Trophoblast cell (in vitro differentiated cells and primary cell): Measurements from ENCODE around the gene ACYP2.

Experiments
- DNase-seq, 2 donors: peaks; one replicate each; pipeline ENCODE4 v3.0.0-alpha.2; 2016
- H2AFZ ChIP-seq: 2 replicates; pipeline ENCODE4 v1.6.1; 2013; ENCODE audit warnings: low read length, moderate library complexity, mild to moderate bottlenecking; ENCODE audit not compliant: insufficient read depth, poor library complexity
- H2AK5ac ChIP-seq: 2 replicates; pipeline ENCODE4 v1.6.1; 2013; ENCODE audit warnings: mild to moderate bottlenecking, low read length
- H2BK120ac ChIP-seq: 2 replicates; pipeline ENCODE4 v1.6.1; 2013; ENCODE audit warnings: low read length, mild to moderate bottlenecking, moderate library complexity; ENCODE audit not compliant: insufficient read depth, poor library complexity
- H2BK12ac ChIP-seq: 2 replicates; pipeline ENCODE4 v1.6.1; 2013; ENCODE audit warnings: mild to moderate bottlenecking, low read length, moderate library complexity
- H2BK5ac ChIP-seq: 2 replicates; pipeline ENCODE4 v1.6.1; 2013; ENCODE audit warnings: low read length, low read depth, moderate library complexity, mild to moderate bottlenecking; ENCODE audit not compliant: poor library complexity
- H3K14ac ChIP-seq: 2 replicates; pipeline ENCODE4 v1.6.1; 2013; ENCODE audit warnings: mild to moderate bottlenecking, low read length
- H3K18ac ChIP-seq: 2 replicates; pipeline ENCODE4 v1.6.1; 2013; ENCODE audit warnings: mild to moderate bottlenecking, low read length
- H3K23ac ChIP-seq: 2 replicates; pipeline ENCODE4 v1.6.1; 2013; ENCODE audit warnings: low read length
- H3K27ac ChIP-seq: 2 replicates; pipeline ENCODE4 v1.5.1; 2013; ENCODE audit warnings: low read depth, mild to moderate bottlenecking, inconsistent platforms, low read length, moderate library complexity
- H3K27me3 ChIP-seq: 2 replicates; pipeline ENCODE4 v1.6.1; 2013; ENCODE audit warnings: inconsistent platforms, mild to moderate bottlenecking, low read length, moderate library complexity; ENCODE audit not compliant: insufficient read depth
- H3K36me3 ChIP-seq, 2 experiments: 1 replicate in 1 of 2; 2 replicates in 1 of 2; pipeline ENCODE4 v1.6.1; 2013; ENCODE audit warnings: low read length in 2 of 2, mild to moderate bottlenecking in 2 of 2, moderate library complexity in 1 of 2; ENCODE audit not compliant: insufficient read depth in 2 of 2, control insufficient read depth in 1 of 2
- H3K4ac ChIP-seq: 2 replicates; pipeline ENCODE4 v1.6.1; 2013; ENCODE audit warnings: low read depth, mild to moderate bottlenecking, low read length, moderate library complexity
- H3K4me1 ChIP-seq, 2 experiments: 1 replicate in 1 of 2; 2 replicates in 1 of 2; pipeline ENCODE4 v1.6.1; 2013; ENCODE audit warnings: low read length in 2 of 2, mild to moderate bottlenecking in 2 of 2, moderate library complexity in 1 of 2; ENCODE audit not compliant: insufficient read depth in 2 of 2, control insufficient read depth in 1 of 2
- H3K4me2 ChIP-seq: 2 replicates; pipeline ENCODE4 v1.6.1; 2013; ENCODE audit warnings: inconsistent platforms, mild to moderate bottlenecking, low read length, moderate library complexity
- H3K4me3 ChIP-seq: 2 replicates; pipeline ENCODE4 v1.5.1; 2013; ENCODE audit warnings: mild to moderate bottlenecking, low read depth, low read length, inconsistent platforms
- H3K79me1 ChIP-seq: one replicate; pipeline ENCODE4 v1.6.1; 2013; ENCODE audit warnings: low read length
- H3K79me2 ChIP-seq: 2 replicates; pipeline ENCODE4 v1.6.1; 2013; ENCODE audit warnings: low read length, mild to moderate bottlenecking; ENCODE audit not compliant: control insufficient read depth, insufficient read depth, poor library complexity
- H3K9ac ChIP-seq: 2 replicates; pipeline ENCODE4 v1.6.1; 2013; ENCODE audit warnings: mild to moderate bottlenecking, low read length
- H3K9me3 ChIP-seq: 2 replicates; pipeline ENCODE4 v1.6.1; 2013; ENCODE audit warnings: low read depth, mild to moderate bottlenecking, control low read depth, inconsistent platforms, low read length; ENCODE audit not compliant: insufficient read depth
- H4K12ac ChIP-seq: 2 replicates; pipeline ENCODE4 v1.6.1; 2013; ENCODE audit warnings: low read depth, mild to moderate bottlenecking, low read length, moderate library complexity
- H4K8ac ChIP-seq: 2 replicates; pipeline ENCODE4 v1.6.1; 2013; ENCODE audit warnings: low read depth, mild to moderate bottlenecking, low read length, moderate library complexity
- H4K91ac ChIP-seq: one replicate; pipeline ENCODE4 v1.6.1; 2013; ENCODE audit warnings: low read depth, mild to moderate bottlenecking, low read length, moderate library complexity
- WGBS: extraction: QIAGEN DNeasy Blood & Tissue Kit; methylation state at CpG from one replicate; pipeline ENCODE4 v1.1.7; 2013; ENCODE audit warnings: missing lambda C conversion rate; ENCODE audit not compliant: insufficient read length, insufficient coverage; ENCODE audit errors: extremely low coverage; 5-methylcytosine and 5-hydroxymethylcytosine counted together

Gene ACYP2

DNA sequence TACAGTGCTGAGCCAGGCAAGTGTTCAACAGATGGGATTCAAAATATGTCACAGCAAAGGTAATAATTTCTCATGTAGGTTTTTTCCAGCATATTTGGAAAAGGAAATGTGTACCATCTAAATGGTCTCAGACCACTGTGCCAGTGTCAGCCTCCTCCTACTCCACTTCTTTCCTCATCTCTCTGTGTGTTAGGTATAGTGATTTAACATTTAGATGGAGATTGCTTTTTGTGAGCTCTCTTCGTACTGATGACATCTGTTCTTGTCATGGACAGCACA, 221.5 kb downstream of the ACYP2 start:
- Histone ChIP-seq H2AFZ (no peak overlapping the region), H3K27ac (no peak overlapping the region), H2BK120ac (no peak overlapping the region), H3K79me1 (no peaks in the 10 kb centered on the region), H4K91ac (no peak overlapping the region), H3K36me3 (no peaks in the 10 kb centered on the region), H3K4me1 (no peaks in the 10 kb centered on the region), H2BK5ac (no peak overlapping the region), H3K4ac (no peak overlapping the region), H3K4me3 (no peak overlapping the region), H3K4me2 (no peak overlapping the region), H3K18ac (no peak overlapping the region), H4K12ac (no peak overlapping the region), H3K23ac (no peak overlapping the region), H3K27me3 (no peaks in the 10 kb centered on the region), H3K9me3 (peaks cover 2% of the 10 kb centered on the region), H4K8ac (no peak overlapping the region), H2AK5ac (no peak overlapping the region), H3K79me2 (no peaks in the 10 kb centered on the region), H2BK12ac (no peak overlapping the region), H3K14ac (no peak overlapping the region), H3K9ac (no peak overlapping the region)
- no peak for DNase-seq
- WGBS: no CpG with 5 or more reads among the region's 1 CpG

DNA sequence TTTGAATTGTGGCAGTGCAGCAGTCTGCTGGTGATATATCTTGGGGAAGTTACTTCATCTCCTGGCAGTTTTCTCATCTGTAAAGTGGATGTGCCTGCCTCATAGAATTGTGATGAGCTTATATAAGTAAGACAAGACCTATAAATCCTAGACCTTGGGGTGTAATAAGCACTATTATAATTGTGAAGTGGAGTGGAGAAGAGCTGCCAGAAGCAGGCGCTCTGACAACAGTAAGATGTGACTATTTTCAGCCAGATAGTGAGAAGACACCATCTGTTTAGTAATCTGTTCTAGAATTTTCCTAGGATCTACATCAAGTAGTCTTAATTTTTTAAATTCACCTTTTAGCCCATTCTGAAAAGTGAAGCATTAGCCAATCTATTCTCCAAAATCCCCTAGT, 226.2 kb downstream of the ACYP2 start:
- no peak overlapping the region for H3K4ac ChIP-seq
- no peak overlapping the region for H3K9ac ChIP-seq
- H3K14ac ChIP-seq: no peak overlapping the region
- no peak for DNase-seq
- no peaks in the 10 kb centered on the region for H3K79me2 ChIP-seq
- no peaks in the 10 kb centered on the region for H3K36me3 ChIP-seq
- H4K12ac ChIP-seq: no peak overlapping the region
- H2BK120ac ChIP-seq: no peak overlapping the region
- no peak overlapping the region for H3K23ac ChIP-seq
- no peak overlapping the region for H3K18ac ChIP-seq
- H2BK5ac ChIP-seq: no peak overlapping the region
- H4K91ac ChIP-seq: no peak overlapping the region
- no peaks in the 10 kb centered on the region for H3K27me3 ChIP-seq
- H3K4me1 ChIP-seq: no peaks in the 10 kb centered on the region
- no peak overlapping the region for H2AK5ac ChIP-seq
- no CpG with 5 or more reads among the region's 1 CpG for WGBS
- peaks cover 2% of the 10 kb centered on the region for H3K9me3 ChIP-seq
- H3K4me2 ChIP-seq: no peak overlapping the region
- no peak overlapping the region for H4K8ac ChIP-seq
- H3K27ac ChIP-seq: no peak overlapping the region
- H3K79me1 ChIP-seq: no peaks in the 10 kb centered on the region
- H2BK12ac ChIP-seq: no peak overlapping the region
- no peak overlapping the region for H3K4me3 ChIP-seq
- no peak overlapping the region for H2AFZ ChIP-seq

- peaks cover 2% of the 10 kb centered on the region for H3K9me3 ChIP-seq
- no peaks in the 10 kb centered on the region for H3K36me3 ChIP-seq
- H2BK5ac ChIP-seq: no peak overlapping the region
- H2AK5ac ChIP-seq: no peak overlapping the region
- DNase-seq: no peak
- no peak overlapping the region for H3K23ac ChIP-seq
- H4K12ac ChIP-seq: no peak overlapping the region
- H3K79me2 ChIP-seq: no peaks in the 10 kb centered on the region
- no peaks in the 10 kb centered on the region for H3K79me1 ChIP-seq
- no peak overlapping the region for H3K4ac ChIP-seq
- no peak overlapping the region for H3K4me2 ChIP-seq
- no peak overlapping the region for H3K9ac ChIP-seq
- H2BK12ac ChIP-seq: no peak overlapping the region
- H2AFZ ChIP-seq: no peak overlapping the region
- no peak overlapping the region for H4K8ac ChIP-seq
- H3K4me3 ChIP-seq: no peak overlapping the region
- no peak overlapping the region for H3K14ac ChIP-seq
- no peak overlapping the region for H3K18ac ChIP-seq
- H3K4me1 ChIP-seq: no peaks in the 10 kb centered on the region
- no peaks in the 10 kb centered on the region for H3K27me3 ChIP-seq
- WGBS: no CpG with 5 or more reads among the region's 2 CpGs
- no peak overlapping the region for H4K91ac ChIP-seq
- H2BK120ac ChIP-seq: no peak overlapping the region
- no peak overlapping the region for H3K27ac ChIP-seq
Measured at GRCh38 chr2:54342603-54343002, 227.2 kb downstream of the ACYP2 start.

DNA sequence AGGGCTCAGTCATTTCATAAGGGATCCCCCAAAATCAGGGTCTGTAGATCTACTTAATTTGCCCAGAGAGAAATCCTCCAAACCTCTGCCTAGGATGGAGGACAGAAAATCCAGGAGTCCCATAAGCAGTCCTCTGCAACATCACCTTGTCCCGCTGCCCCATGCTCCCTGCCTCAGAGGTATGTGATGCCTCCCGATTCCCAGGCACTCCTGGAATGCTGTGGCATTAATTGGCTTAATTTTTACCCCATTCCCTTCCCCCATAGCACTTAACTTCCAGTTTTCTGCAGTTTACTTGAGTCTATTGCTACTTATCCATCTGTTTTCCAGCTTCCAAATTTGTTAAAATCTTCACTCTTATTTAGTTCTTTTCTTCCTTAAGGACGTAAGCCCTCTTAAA, 232.2 kb downstream of the ACYP2 start:
- no peaks in the 10 kb centered on the region for H3K27me3 ChIP-seq
- no peak overlapping the region for H3K4ac ChIP-seq
- no peak overlapping the region for H3K9ac ChIP-seq
- H3K4me3 ChIP-seq: no peak overlapping the region
- no peak overlapping the region for H3K4me2 ChIP-seq
- no peaks in the 10 kb centered on the region for H3K79me1 ChIP-seq
- DNase-seq: no peak
- no peaks in the 10 kb centered on the region for H3K4me1 ChIP-seq
- no peaks in the 10 kb centered on the region for H3K9me3 ChIP-seq
- H3K18ac ChIP-seq: no peak overlapping the region
- H3K23ac ChIP-seq: no peak overlapping the region
- H4K8ac ChIP-seq: no peak overlapping the region
- H2BK5ac ChIP-seq: no peak overlapping the region
- H2AFZ ChIP-seq: no peak overlapping the region
- H2BK120ac ChIP-seq: no peak overlapping the region
- H3K36me3 ChIP-seq: no peaks in the 10 kb centered on the region
- no peak overlapping the region for H4K12ac ChIP-seq
- no peak overlapping the region for H2AK5ac ChIP-seq
- no CpG with 5 or more reads among the region's 3 CpGs for WGBS
- H2BK12ac ChIP-seq: no peak overlapping the region
- no peaks in the 10 kb centered on the region for H3K79me2 ChIP-seq
- H3K27ac ChIP-seq: no peak overlapping the region
- H3K14ac ChIP-seq: no peak overlapping the region
- H4K91ac ChIP-seq: no peak overlapping the region

GRCh38 chr2:54348646-54349045, 233.2 kb downstream of the ACYP2 start:
- no peak overlapping the region for H2BK120ac ChIP-seq
- no peak overlapping the region for H4K91ac ChIP-seq
- H3K27ac ChIP-seq: no peak overlapping the region
- no peak overlapping the region for H2AFZ ChIP-seq
- no peak overlapping the region for H2BK12ac ChIP-seq
- H3K79me2 ChIP-seq: no peaks in the 10 kb centered on the region
- H3K79me1 ChIP-seq: no peaks in the 10 kb centered on the region
- no peak overlapping the region for H3K4me3 ChIP-seq
- DNase-seq: no peak
- H3K9me3 ChIP-seq: no peaks in the 10 kb centered on the region
- H3K18ac ChIP-seq: no peak overlapping the region
- no peaks in the 10 kb centered on the region for H3K36me3 ChIP-seq
- H2AK5ac ChIP-seq: no peak overlapping the region
- peaks cover 0 to 2% of the 10 kb centered on the region in 2 experiments for H3K4me1 ChIP-seq
- no peak overlapping the region for H4K8ac ChIP-seq
- no peak overlapping the region for H3K4ac ChIP-seq
- H3K14ac ChIP-seq: no peak overlapping the region
- H4K12ac ChIP-seq: no peak overlapping the region
- H2BK5ac ChIP-seq: no peak overlapping the region
- no peak overlapping the region for H3K23ac ChIP-seq
- H3K9ac ChIP-seq: no peak overlapping the region
- H3K4me2 ChIP-seq: no peak overlapping the region
- H3K27me3 ChIP-seq: no peaks in the 10 kb centered on the region
- WGBS: no CpG with 5 or more reads among the region's 2 CpGs
